Suppressor macrophage treated with lipopolysaccharide for 1 hour (primary cell): Measurements from ENCODE around the gene HOXB6.

ENCODE experiments used
- DNase-seq, 3 donors: peaks; one replicate each; pipeline ENCODE4 v3.0.0-alpha.2; 2020 to 2022

The HOXB6 gene

DNA sequence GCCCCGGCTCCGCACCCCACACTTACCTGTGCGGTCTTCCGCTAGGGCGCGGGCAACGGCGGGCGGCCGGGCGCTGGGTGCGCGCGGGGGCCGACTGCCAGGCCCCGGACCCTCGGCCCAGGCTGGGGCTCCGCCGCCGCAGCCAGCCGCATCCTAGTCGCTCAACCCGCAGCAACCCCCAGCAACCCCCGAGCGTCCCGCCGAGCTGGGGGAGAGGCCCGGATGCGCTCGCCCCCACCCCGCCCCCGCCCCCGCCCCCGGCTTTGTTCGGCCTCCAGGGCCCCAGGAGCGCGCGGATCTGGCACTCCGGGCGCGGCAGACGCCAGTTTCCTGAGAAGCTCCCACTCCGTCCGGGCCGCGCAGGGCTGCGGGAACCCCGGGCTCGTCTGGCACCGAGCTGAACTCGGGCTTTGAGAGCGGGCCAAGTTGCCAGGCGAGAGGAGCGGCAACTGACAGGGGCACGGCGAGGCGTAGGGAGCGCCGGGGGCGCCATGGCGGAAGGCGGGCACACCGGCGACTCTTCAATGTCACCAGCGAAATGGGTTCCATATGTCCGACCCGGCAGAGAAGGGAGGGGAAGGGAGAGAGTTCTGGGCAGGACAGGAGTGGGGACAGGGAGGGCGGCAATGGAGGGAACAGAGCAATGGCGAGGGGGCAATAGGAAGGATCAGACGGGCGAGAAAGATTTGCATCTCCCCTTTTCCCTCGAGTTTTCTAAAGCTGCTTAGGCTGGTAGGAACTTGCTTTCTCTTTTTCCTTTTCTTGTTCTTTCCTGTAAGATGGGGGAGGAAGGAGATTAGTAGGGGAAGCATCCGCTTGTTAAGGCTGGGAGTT lies 40.4 kb downstream of the HOXB6 start:
- no peak for DNase-seq

GRCh38 chr17:48563867-48564187 lies 41.0 kb downstream of the HOXB6 start:
- DNase-seq = no peak

DNA sequence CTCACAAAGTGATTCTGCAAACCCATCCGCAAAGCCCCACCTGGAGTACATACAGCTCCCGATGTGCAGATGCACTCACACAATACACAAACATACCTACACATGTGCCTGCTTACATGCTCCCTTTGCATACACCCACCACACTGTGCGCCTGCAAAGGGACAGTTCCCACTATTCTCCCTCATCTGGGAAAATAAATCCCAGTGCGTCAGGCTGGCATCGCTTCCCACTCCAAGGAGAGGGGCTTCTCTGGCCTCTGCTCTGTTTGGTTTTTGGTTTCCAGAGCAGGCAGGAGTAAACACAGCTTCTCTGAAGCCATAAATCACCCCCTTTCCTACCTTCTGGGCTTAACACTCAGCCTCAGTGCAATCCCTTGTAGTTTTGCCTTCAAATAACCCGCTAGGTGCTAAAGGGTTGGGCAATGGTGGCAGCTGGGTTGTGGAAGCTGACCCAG lies 41.4 kb downstream of the HOXB6 start:
- DNase-seq = no peak

DNA sequence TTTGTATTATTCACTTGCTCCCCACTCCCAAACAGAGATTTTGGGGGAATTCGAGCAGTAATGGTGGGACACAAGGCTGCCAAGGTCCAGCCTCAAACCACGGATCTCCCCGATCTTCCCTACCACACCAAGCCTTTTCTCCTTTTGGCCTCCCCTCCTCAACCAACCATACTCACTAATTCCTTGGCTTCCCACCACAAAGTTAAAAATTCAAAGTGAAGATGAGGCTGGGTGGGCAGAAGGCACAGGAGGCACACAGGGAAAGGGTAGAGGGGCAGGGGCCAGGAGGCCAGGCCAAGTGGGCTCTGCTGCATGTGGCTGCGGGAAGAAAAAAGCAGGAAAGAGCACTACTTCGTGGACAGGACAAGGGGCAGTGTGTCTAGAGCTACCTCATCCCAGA lies 41.9 kb downstream of the HOXB6 start:
- DNase-seq = no peak

DNA sequence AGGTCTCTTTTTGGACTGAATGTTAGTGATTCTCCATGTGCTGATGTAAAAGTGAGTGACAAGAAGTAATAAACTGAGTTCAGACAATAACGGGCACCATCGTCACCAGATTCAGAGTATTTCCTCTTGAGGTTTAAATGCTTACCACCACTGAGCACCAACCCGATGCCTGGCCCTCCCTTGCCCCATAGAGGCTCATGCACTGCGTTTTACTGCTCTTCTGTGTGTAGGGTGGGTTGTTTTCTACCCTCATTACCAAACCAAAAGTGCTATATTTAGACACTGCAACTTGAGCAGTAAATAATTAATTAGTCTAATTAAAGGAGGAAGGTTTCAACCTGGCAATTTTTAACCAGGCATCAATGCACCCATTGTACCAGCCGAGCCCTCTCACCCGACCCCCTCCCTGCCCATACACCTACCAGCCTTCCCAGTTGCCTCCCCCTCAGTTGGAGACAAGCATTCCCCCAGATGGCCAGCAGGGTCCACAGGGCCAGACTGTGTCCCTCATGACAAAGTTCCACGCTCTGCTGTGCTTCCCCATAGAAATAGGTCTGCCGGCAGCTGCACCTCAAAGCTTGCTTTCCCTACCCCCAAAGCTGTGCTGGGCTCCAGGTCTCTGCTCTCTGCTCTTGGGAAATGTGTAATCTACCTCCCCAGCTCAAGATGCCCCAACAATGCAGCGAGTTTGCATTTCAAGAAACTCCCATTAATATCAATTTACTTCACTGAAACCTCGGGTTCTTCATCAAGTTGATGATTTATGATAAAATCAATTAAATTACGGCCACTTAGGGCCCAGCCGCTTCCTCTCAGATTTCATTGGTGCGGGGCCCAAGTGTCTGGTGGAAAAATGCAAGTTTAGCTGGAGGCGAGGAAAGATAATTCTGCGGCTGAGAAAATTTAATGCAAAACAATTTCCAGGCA lies 42.6 kb downstream of the HOXB6 start:
- DNase-seq = no peak

DNA sequence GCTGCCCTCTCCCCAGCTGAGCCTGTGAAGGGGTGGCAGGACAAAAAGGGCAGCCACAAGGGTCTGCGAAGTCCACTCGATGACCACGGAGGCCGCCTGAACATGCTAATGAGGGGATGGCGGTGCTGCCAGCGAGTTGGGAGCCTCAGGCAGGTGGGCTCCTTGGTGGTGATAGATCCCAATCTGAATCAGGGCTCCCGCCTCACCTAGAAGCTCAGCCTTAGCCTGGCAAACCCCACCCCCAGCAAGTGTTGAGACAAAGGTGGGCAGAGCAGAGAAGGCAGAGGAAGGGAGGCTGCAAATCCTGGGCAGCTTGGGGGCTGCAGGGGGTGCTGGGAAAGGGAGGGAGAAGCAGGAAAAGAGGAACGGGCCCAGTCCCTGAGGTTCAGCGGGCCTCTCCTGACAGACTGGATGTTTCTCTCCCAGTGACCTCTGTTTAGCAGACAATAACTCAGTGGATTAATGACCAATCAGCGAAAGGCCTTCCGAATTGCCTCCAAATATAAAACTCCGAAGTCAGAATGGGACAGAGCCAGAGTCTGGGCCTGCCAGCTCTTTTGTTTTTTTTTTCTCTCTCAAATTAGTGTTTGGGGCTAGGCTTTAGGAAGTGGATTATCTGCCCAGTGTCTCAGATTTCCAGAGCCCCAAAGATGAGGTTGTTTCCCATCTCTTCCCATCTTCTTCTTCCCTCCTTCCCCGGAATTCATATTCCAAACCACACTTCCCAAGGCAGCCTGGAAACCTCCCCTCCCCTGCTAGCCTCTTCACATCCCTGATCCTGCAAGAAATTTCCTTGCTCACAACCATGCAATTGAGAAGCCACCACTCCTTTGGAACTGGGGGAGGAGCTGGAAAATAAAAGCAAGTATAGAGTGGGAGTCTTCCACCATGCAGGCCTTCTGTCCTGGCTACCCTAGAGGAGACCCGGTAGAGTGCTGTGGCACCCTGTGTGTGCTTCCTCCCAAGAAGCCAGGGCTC lies 44.7 kb downstream of the HOXB6 start:
- DNase-seq = no peak

DNA sequence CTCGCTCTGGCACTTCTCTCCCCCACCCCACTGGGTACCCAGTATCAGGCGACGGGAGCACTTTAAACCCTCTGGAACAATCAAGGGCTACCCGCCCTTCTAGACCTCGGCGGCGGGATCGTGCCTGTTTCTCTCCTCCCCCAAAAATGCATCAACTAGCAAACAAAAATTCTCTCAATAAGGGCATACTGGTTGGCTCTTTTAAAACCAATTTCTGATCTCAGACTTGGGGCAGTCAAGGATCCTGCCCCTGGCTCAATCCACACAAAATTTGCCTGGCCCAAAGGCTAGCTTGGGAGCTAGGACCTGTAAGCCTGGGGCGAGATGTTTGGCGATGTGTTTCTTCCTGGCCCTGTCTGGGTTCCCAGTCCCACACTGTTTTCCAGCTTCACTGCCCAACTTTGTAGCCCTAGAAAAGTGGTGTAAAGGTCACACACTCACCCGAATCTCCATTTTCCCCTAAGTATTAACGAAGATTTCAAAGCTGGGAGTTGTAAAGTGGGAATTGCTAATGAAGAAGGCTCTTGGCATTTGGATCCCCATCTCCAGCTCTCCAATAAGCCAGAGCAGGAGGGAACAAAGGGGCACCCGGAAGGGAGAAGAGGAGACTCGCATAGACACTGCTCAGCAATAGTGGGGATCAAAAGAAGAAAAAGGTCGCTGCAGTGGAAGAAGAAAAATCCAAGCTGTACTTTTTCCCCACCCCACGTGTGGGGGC lies 45.5 kb downstream of the HOXB6 start:
- no peak for DNase-seq

GRCh38 chr17:48558831-48559121 lies 46.0 kb downstream of the HOXB6 start:
- no peak for DNase-seq

GRCh38 chr17:48558057-48558830 lies 46.5 kb downstream of the HOXB6 start:
- DNase-seq = no peak

- no peak for DNase-seq
Observed at GRCh38 chr17:48556576-48557401, 48.0 kb downstream of the HOXB6 start.

DNA sequence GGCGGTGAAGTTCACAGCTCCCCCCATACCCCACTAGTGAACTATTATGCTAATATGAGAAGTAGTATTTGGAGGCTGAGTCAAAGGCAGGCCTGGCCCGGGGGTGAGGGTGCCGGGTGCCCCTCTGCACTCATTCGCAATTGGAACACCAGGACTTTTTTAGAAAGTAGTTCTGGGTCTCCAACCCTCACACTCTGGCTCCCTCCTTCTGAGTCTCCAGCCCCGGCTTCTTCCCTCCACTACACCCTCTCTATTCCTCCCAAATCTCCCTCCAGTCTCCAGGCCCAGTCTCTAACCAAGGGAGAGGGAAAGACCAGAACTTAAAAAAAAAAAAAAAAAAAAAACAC lies 48.6 kb downstream of the HOXB6 start:
- DNase-seq = no peak

- no peak for DNase-seq
Observed at GRCh38 chr17:48555258-48556228, 49.2 kb downstream of the HOXB6 start.

DNA sequence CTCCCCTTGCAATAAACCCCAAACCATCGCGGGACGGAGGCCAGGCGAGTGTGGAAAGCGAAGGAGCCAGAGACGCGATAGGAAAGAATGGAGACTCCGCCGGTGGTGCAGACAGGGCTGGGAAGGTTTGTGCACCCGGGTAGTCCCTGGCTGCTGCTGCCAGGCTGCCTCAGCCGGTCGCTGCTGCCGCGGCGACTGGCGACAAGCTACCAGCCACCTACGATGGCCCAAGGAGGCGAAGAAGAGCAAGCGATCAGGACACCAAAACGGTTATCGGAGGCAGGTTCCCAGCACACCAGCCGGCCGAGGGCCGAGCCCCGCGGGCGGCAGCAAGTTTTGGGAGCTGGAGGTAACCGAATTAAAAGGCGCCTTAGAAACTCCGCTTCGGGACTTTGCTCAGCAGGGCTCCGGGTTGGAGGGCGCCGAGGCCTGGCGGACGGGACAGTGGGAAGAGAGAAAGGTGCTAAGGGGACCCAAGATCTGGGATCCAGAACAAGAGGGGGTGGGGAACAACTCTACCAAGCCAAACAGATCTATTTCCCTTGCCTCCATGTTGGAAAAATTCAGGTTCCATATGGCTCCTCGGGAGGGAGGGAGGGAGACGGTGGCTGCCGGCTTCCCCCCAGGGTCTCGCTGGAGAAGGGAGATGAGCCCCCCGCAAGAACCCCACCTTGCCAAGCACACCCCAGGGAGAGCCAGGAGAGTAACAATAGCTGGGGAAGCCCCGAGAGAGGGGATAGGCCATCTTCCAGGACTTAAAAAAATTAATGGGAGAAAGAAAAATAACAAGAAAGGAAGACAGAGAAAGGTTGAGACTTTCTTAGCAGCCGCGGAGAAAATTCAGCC lies 50.2 kb downstream of the HOXB6 start:
- DNase-seq = no peak

GRCh38 chr17:48553826-48554225 lies 51.0 kb downstream of the HOXB6 start:
- no peak for DNase-seq

GRCh38 chr17:48553190-48553547 lies 51.6 kb downstream of the HOXB6 start:
- no peak for DNase-seq

GRCh38 chr17:48552466-48553189 lies 52.2 kb downstream of the HOXB6 start:
- DNase-seq = no peak

DNA sequence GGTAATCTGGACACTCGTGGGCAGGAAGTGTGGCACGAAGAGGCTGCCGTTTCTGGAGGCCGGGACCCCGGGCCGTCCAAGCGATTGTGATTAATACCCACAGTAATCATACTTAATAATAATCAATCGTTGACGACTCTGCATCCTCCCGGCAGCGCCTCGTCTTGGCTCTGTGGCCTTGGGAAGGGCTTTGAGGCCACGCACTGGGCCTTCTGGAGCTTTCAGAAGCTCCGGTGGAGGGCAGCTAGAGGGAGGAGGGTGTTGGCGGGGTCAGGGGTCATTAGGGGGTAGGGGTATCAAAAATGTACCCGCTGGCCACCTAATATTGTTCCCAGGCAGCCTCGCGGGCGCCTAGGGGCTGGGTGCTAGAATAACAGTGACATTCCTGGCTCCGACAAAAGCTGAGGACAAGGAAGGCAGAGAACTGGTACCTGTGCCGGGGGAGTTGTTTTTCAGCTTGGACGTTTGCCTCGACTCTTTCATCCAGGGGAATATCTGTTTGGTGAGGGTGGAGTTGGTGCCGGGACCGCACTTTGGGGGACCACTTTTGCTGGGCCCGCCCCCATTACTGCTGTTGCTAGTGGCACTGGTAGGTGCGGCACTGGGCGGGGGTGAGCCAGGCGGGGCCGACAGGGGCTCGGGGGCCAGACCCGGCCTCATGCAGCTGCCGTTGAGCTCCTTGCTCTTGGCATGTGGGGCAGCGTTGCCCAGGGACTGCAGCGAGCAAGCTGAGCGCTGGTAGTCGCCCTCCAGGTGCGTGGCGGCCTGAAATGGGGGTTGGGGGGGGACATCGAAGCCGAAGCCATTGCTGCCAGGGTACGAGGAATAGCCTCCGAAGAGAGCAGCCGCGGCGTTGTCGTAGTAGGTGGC lies 53.0 kb downstream of the HOXB6 start:
- DNase-seq = no peak
